Spleen (tissue), 7 donors: Measurements from ENCODE around the gene KANK4.

Experiments
- CTCF ChIP-seq, 11 experiments: fragments of 200-600 bp in 7 of 11; fragments of 450-650 bp in 4 of 11; sonication (generic) in 4 of 11; IDR thresholded peaks in 8 of 11; conservative IDR thresholded peaks in 3 of 11; 1 replicate in 7 of 11; 2 replicates in 4 of 11; pipeline versions ENCODE4 v1.4.0 to v1.8.0; 2016 to 2021; ENCODE audit warnings: antibody characterized with exemption in 11 of 11, inconsistent platforms in 4 of 11, mild to moderate bottlenecking in 1 of 11
- POLR2A ChIP-seq, 3 donors: fragments of 450-650 bp; IDR thresholded peaks; one replicate each; pipeline ENCODE4 v1.5.1; 2017; ENCODE audit warnings: antibody characterized with exemption in 3 of 3, mild to moderate bottlenecking in 1 of 3
- POLR2AphosphoS5 ChIP-seq, 3 donors: sonication (generic); formaldehyde crosslinking; IDR thresholded peaks; one replicate each; pipeline ENCODE4 v1.5.1; 2017; ENCODE audit warnings: antibody characterized with exemption in 3 of 3
- donor health status: DM: no; HTN: no; CAD: no; lungs with moderate emphysema.
- donor health status: DM: no; HTN: no; CAD: no.
- donor health status: DM: no; HTN: no; CAD: no.

- TF ChIP-seq CTCF (IDR thresholded peaks at IDR 0.05 in 8 of 11, conservative IDR thresholded peaks at IDR 0.05 in 3 of 11) (no peak), POLR2A (IDR thresholded peaks at IDR 0.05) (no peak), POLR2AphosphoS5 (IDR thresholded peaks at IDR 0.05) (no peak)
These were observed 91.7 kb downstream of the KANK4 start for GRCh38 chr1:62227496-62227895.
